Measurements from ENCODE around the gene NUDT14. TPM values are rescaled to one million over a fixed set of nuclear protein-coding genes. Genes with fewer than 3 reads are reported as not detected.
A peak's percentile ranks its signal among the peaks of the same experiment; 100 is the strongest.

The NUDT14 gene
- total RNA-seq, 2 donors from 2014 or later, result 17.9 to 18.3 TPM

GRCh38 chr14:105196265-105196960 is 15.3 kb upstream of the NUDT14 start:
- H3K9me3 Mint-ChIP-seq, result no peaks in the 10 kb centered on the region
- H3K27me3 Mint-ChIP-seq, result peaks cover 22% of the 10 kb centered on the region
- ATAC-seq (replicated peaks), result no peak
- H3K36me3 Mint-ChIP-seq (ENCODE audit: low read depth), result no peaks in the 10 kb centered on the region
- H3K4me1 Mint-ChIP-seq, result peaks cover 6% of the 10 kb centered on the region
- no peak overlapping the region for H3K4me3 Mint-ChIP-seq
- H3K27ac Mint-ChIP-seq, result no peak overlapping the region

GRCh38 chr14:105195522-105196264 is 14.6 kb upstream of the NUDT14 start:
- peaks cover 6% of the 10 kb centered on the region for H3K4me1 Mint-ChIP-seq
- no peak overlapping the region for H3K4me3 Mint-ChIP-seq
- no peak for ATAC-seq (replicated peaks)
- no peaks in the 10 kb centered on the region for H3K36me3 Mint-ChIP-seq (ENCODE audit: low read depth)
- peaks cover 20% of the 10 kb centered on the region for H3K27me3 Mint-ChIP-seq
- H3K27ac Mint-ChIP-seq, result no peak overlapping the region
- no peaks in the 10 kb centered on the region for H3K9me3 Mint-ChIP-seq

- no peak for ATAC-seq (replicated peaks)
- Mint-ChIP-seq H3K36me3 (ENCODE audit: low read depth) (no peaks in the 10 kb centered on the region), H3K4me1 (peaks cover 6% of the 10 kb centered on the region), H3K9me3 (no peaks in the 10 kb centered on the region), H3K27ac (no peak overlapping the region), H3K27me3 (peaks cover 18% of the 10 kb centered on the region), H3K4me3 (no peak overlapping the region)
These were observed 13.9 kb upstream of the NUDT14 start for GRCh38 chr14:105195051-105195450.

- Mint-ChIP-seq H3K36me3 (ENCODE audit: low read depth) (no peaks in the 10 kb centered on the region), H3K4me1 (peaks cover 6% of the 10 kb centered on the region), H3K9me3 (no peaks in the 10 kb centered on the region), H3K27ac (no peak overlapping the region), H3K27me3 (peaks cover 16% of the 10 kb centered on the region), H3K4me3 (peak overlapping the region; percentile 9)
- ATAC-seq (replicated peaks), result peak; percentile 44
These were observed 13.0 kb upstream of the NUDT14 start for GRCh38 chr14:105193916-105194782.

- no peaks in the 10 kb centered on the region for H3K36me3 Mint-ChIP-seq (ENCODE audit: low read depth)
- H3K27ac Mint-ChIP-seq, result no peak overlapping the region
- peak overlapping the region; percentile 16 for H3K4me3 Mint-ChIP-seq
- no peaks in the 10 kb centered on the region for H3K9me3 Mint-ChIP-seq
- ATAC-seq (replicated peaks), result peak; percentile 72
- H3K27me3 Mint-ChIP-seq, result peaks cover 14% of the 10 kb centered on the region
- H3K4me1 Mint-ChIP-seq, result peaks cover 6% of the 10 kb centered on the region
These were observed 12.0 kb upstream of the NUDT14 start for GRCh38 chr14:105192866-105193731.

GRCh38 chr14:105187935-105188524 is 6.9 kb upstream of the NUDT14 start:
- Mint-ChIP-seq H3K4me3 (no peak overlapping the region), H3K36me3 (ENCODE audit: low read depth) (no peaks in the 10 kb centered on the region), H3K4me1 (no peaks in the 10 kb centered on the region), H3K27ac (no peak overlapping the region), H3K27me3 (peaks cover 10% of the 10 kb centered on the region), H3K9me3 (no peaks in the 10 kb centered on the region)
- ATAC-seq (replicated peaks), result peak; percentile 46

- Mint-ChIP-seq H3K4me1 (no peaks in the 10 kb centered on the region), H3K36me3 (ENCODE audit: low read depth) (no peaks in the 10 kb centered on the region), H3K27me3 (peaks cover 10% of the 10 kb centered on the region), H3K4me3 (no peak overlapping the region), H3K9me3 (no peaks in the 10 kb centered on the region), H3K27ac (no peak overlapping the region)
- peak; percentile 18 for ATAC-seq (replicated peaks)
These were observed 6.0 kb upstream of the NUDT14 start for GRCh38 chr14:105187116-105187515.

- Mint-ChIP-seq H3K27me3 (peaks cover 10% of the 10 kb centered on the region), H3K9me3 (no peaks in the 10 kb centered on the region), H3K36me3 (ENCODE audit: low read depth) (no peaks in the 10 kb centered on the region), H3K27ac (no peak overlapping the region), H3K4me1 (no peaks in the 10 kb centered on the region), H3K4me3 (no peak overlapping the region)
- ATAC-seq (replicated peaks), result no peak
These were observed 4.9 kb upstream of the NUDT14 start for GRCh38 chr14:105185973-105186372.

GRCh38 chr14:105185001-105185400 is 3.9 kb upstream of the NUDT14 start:
- ATAC-seq (replicated peaks), result no peak
- H3K27me3 Mint-ChIP-seq, result peaks cover 10% of the 10 kb centered on the region

GRCh38 chr14:105184461-105184860 is 3.3 kb upstream of the NUDT14 start:
- no peak for ATAC-seq (replicated peaks)
- Mint-ChIP-seq H3K36me3 (ENCODE audit: low read depth) (no peaks in the 10 kb centered on the region), H3K27ac (no peak overlapping the region), H3K27me3 (peaks cover 7% of the 10 kb centered on the region), H3K4me1 (no peaks in the 10 kb centered on the region), H3K4me3 (no peak overlapping the region), H3K9me3 (no peaks in the 10 kb centered on the region)

More at GRCh38 chr14:105185001-105185400, 3.9 kb upstream of the NUDT14 start:
- no peaks in the 10 kb centered on the region for H3K4me1 Mint-ChIP-seq
- no peaks in the 10 kb centered on the region for H3K36me3 Mint-ChIP-seq (ENCODE audit: low read depth)
- no peaks in the 10 kb centered on the region for H3K9me3 Mint-ChIP-seq
- H3K27ac Mint-ChIP-seq, result no peak overlapping the region
- no peak overlapping the region for H3K4me3 Mint-ChIP-seq

GRCh38 chr14:105182296-105183020 is 1.3 kb upstream of the NUDT14 start:
- Mint-ChIP-seq H3K4me3 (peak overlapping the region; percentile 45), H3K36me3 (ENCODE audit: low read depth) (no peaks in the 10 kb centered on the region), H3K9me3 (no peaks in the 10 kb centered on the region), H3K27ac (no peak overlapping the region), H3K4me1 (no peaks in the 10 kb centered on the region), H3K27me3 (peaks cover 3% of the 10 kb centered on the region)
- ATAC-seq (replicated peaks), result no peak

- Mint-ChIP-seq H3K4me3 (peak overlapping the region; percentile 45), H3K36me3 (ENCODE audit: low read depth) (no peaks in the 10 kb centered on the region), H3K4me1 (no peaks in the 10 kb centered on the region), H3K27ac (no peak overlapping the region), H3K9me3 (no peaks in the 10 kb centered on the region), H3K27me3 (peaks cover 3% of the 10 kb centered on the region)
- ATAC-seq (replicated peaks), result no peak
These were observed 610 bp upstream of the NUDT14 start for GRCh38 chr14:105181549-105182295.

Data from activated T-helper 17 cell treated with anti-CD3 and anti-CD28 coated beads, Interleukin-2, amount 50 U/mL, for 72 hours (primary cell).